NCI-H69 (cell line): ENCODE results near the gene CDC25C.

Experiments
- DNase-seq: peaks from one replicate; lab custom pipeline; 2025; lab: John Stamatoyannopoulos, UW

The CDC25C gene

GRCh38 chr5:138331449-138332368 lies at the start of gene CDC25C:
CDC25C (minus strand) TSS chr5:138331804; CDS start chr5:138331180, 624 bp downstream.
- DNase-seq = peak; percentile 100

- no peak for DNase-seq
Measured at GRCh38 chr5:138372653-138373052, 41.0 kb upstream of the CDC25C start.

GRCh38 chr5:138372225-138372624 lies 40.6 kb upstream of the CDC25C start:
- no peak for DNase-seq

- no peak for DNase-seq
Measured at GRCh38 chr5:138371454-138371853, 39.9 kb upstream of the CDC25C start.

GRCh38 chr5:138370537-138370936 lies 38.9 kb upstream of the CDC25C start:
- no peak for DNase-seq

GRCh38 chr5:138369706-138370105 lies 38.1 kb upstream of the CDC25C start:
- DNase-seq = no peak

- DNase-seq = no peak
Measured at GRCh38 chr5:138369261-138369660, 37.7 kb upstream of the CDC25C start.

GRCh38 chr5:138366632-138367382 lies 35.2 kb upstream of the CDC25C start:
- no peak for DNase-seq

- DNase-seq = no peak
Measured at GRCh38 chr5:138364576-138364975, 33.0 kb upstream of the CDC25C start.

- DNase-seq = peak; percentile 52
Measured at GRCh38 chr5:138360941-138361452, 29.4 kb upstream of the CDC25C start.

- DNase-seq = no peak
Measured at GRCh38 chr5:138359621-138360020, 28.0 kb upstream of the CDC25C start.

GRCh38 chr5:138354926-138355378 lies 23.3 kb upstream of the CDC25C start:
- peak; percentile 40 for DNase-seq

GRCh38 chr5:138354387-138354786 lies 22.8 kb upstream of the CDC25C start:
- peak; percentile 31 for DNase-seq

- DNase-seq = no peak
Measured at GRCh38 chr5:138353560-138354080, 22.0 kb upstream of the CDC25C start.

GRCh38 chr5:138352722-138353559 lies 21.3 kb upstream of the CDC25C start:
- peak; percentile 84 for DNase-seq

- DNase-seq = peak; percentile 93
Measured at GRCh38 chr5:138352071-138352721, 20.6 kb upstream of the CDC25C start, which contains the start of gene KDM3B. KDM3B (plus strand) TSS chr5:138352685; CDS start chr5:138352796, 111 bp downstream.

- DNase-seq = no peak
Measured at GRCh38 chr5:138351517-138351916, 19.9 kb upstream of the CDC25C start.

GRCh38 chr5:138351056-138351455 lies 19.5 kb upstream of the CDC25C start:
- DNase-seq = no peak

- no peak for DNase-seq
Measured at GRCh38 chr5:138350563-138350890, 18.9 kb upstream of the CDC25C start.

- no peak for DNase-seq
Measured at GRCh38 chr5:138349852-138350562, 18.4 kb upstream of the CDC25C start.
